IMR-90 (cell line): ENCODE measurements around the gene FOXL2NB. TPM values are rescaled to one million over a fixed set of nuclear protein-coding genes. Genes with fewer than 3 reads are reported as not detected.

ENCODE experiments used
- ATAC-seq: fragments of 200-7000 bp; cut with Tn5 transposase; 2 replicates; pipeline ENCODE4 v1.9.1; 2020; ENCODE audit warnings: low read depth, mild to moderate bottlenecking, moderate library complexity
- BruUV-seq: library from RNA; stranded (reverse); fragments of 400-500 nt; replicated peaks from 2 replicates; lab custom pipeline; 2021; lab: Mats Ljungman, UMichigan
- CTCF ChIA-PET: fragments of 300-600 bp; formaldehyde crosslinking; extraction: SDS; loops from one replicate; lab custom pipeline; 2021; ENCODE audit warnings: antibody characterized with exemption; lab: Yijun Ruan, JAX
- POLR2A ChIA-PET: fragments of 300-600 bp; sonication (Branson Sonifier 250); formaldehyde crosslinking; loops from one replicate; lab custom pipeline; 2022; ENCODE audit warnings: antibody characterized with exemption; ENCODE audit not compliant: unreplicated experiment; lab: Charles Lee
- DNase-seq: peaks from one replicate; pipeline ENCODE4 v3.0.0; 2013
- H2AFZ ChIP-seq: replicated peaks from 2 replicates; pipeline ENCODE3; 2013; ENCODE audit warnings: low read length, mild to moderate bottlenecking; ENCODE audit not compliant: poor library complexity
- H2AK5ac ChIP-seq: 2 replicates; pipeline ENCODE4 v1.6.1; 2013; ENCODE audit warnings: low read depth, low read length, inconsistent platforms
- H2AK9ac ChIP-seq: replicated peaks from 2 replicates; pipeline ENCODE3; 2013; ENCODE audit warnings: mild to moderate bottlenecking, low read depth, low read length, moderate library complexity; ENCODE audit not compliant: poor library complexity
- H2BK120ac ChIP-seq: 2 replicates; pipeline ENCODE4 v1.6.1; 2013; ENCODE audit warnings: low read depth, low read length, inconsistent platforms
- H2BK15ac ChIP-seq: 3 replicates; pipeline ENCODE4 v1.6.1; 2013; ENCODE audit warnings: low read depth, low read length, inconsistent platforms
- H2BK20ac ChIP-seq: 2 replicates; pipeline ENCODE4 v1.6.1; 2013; ENCODE audit warnings: low read depth, mild to moderate bottlenecking, inconsistent platforms, low read length, moderate library complexity
- H2BK5ac ChIP-seq: 2 replicates; pipeline ENCODE4 v1.6.1; 2013; ENCODE audit warnings: mild to moderate bottlenecking, low read depth, low read length, inconsistent platforms; ENCODE audit not compliant: poor library complexity, severe bottlenecking
- H3K14ac ChIP-seq: replicated peaks from 2 replicates; pipeline ENCODE4 v1.6.1; 2013; ENCODE audit warnings: low read depth, low read length, inconsistent platforms
- H3K18ac ChIP-seq: 2 replicates; pipeline ENCODE4 v1.6.1; 2013; ENCODE audit warnings: low read depth, low read length, control low read depth
- H3K23ac ChIP-seq: 2 replicates; pipeline ENCODE4 v1.6.1; 2013; ENCODE audit warnings: low read depth, low read length, inconsistent platforms
- H3K27ac ChIP-seq: 2 replicates; pipeline ENCODE4 v1.5.1; 2013; ENCODE audit warnings: mild to moderate bottlenecking, control low read depth, low read length; ENCODE audit not compliant: insufficient read depth
- H3K27me3 ChIP-seq: 2 replicates; pipeline ENCODE4 v1.6.1; 2013; ENCODE audit warnings: low read length; ENCODE audit not compliant: control insufficient read depth, insufficient read depth
- H3K36me3 ChIP-seq: 2 replicates; pipeline ENCODE4 v1.6.1; 2013; ENCODE audit warnings: low read length, mixed read lengths; ENCODE audit not compliant: control insufficient read depth, insufficient read depth
- H3K4ac ChIP-seq: 2 replicates; pipeline ENCODE4 v1.6.1; 2013; ENCODE audit warnings: low read depth, low read length, inconsistent platforms
- H3K4me1 ChIP-seq: 2 replicates; pipeline ENCODE4 v1.6.1; 2013; ENCODE audit warnings: low read length, mixed read lengths; ENCODE audit not compliant: control insufficient read depth, insufficient read depth
- H3K4me2 ChIP-seq: 2 replicates; pipeline ENCODE4 v1.6.1; 2013; ENCODE audit warnings: low read depth, mild to moderate bottlenecking, control low read depth, low read length, moderate library complexity
- H3K4me3 ChIP-seq: 2 replicates; pipeline ENCODE4 v1.5.1; 2013; ENCODE audit warnings: low read depth, mild to moderate bottlenecking, control low read depth, low read length, moderate library complexity; ENCODE audit not compliant: insufficient read depth
- H3K56ac ChIP-seq: 2 replicates; pipeline ENCODE4 v1.6.1; 2013; ENCODE audit warnings: low read length, inconsistent platforms; ENCODE audit not compliant: insufficient read depth; ENCODE audit errors: extremely low read depth
- H3K79me1 ChIP-seq, 2 experiments: 2 replicates each; pipeline ENCODE4 v1.6.1; 2013; ENCODE audit warnings: low read length in 2 of 2, inconsistent platforms in 1 of 2, low read depth in 1 of 2
- H3K9ac ChIP-seq: 2 replicates; pipeline ENCODE4 v1.6.1; 2013; ENCODE audit warnings: low read depth, low read length, control low read depth
- H3K9me1 ChIP-seq: 2 replicates; pipeline ENCODE4 v1.6.1; 2013; ENCODE audit warnings: low read length, inconsistent platforms; ENCODE audit not compliant: insufficient read depth
- H3K9me3 ChIP-seq: 2 replicates; pipeline ENCODE4 v1.6.1; 2013; ENCODE audit warnings: low read length; ENCODE audit not compliant: control insufficient read depth, insufficient read depth
- H4K20me1 ChIP-seq: 2 replicates; pipeline ENCODE4 v1.6.1; 2013; ENCODE audit warnings: low read length, inconsistent platforms; ENCODE audit not compliant: insufficient read depth
- H4K5ac ChIP-seq: 2 replicates; pipeline ENCODE4 v1.6.1; 2013; ENCODE audit warnings: mild to moderate bottlenecking, low read depth, low read length, control low read depth
- H4K8ac ChIP-seq, 2 experiments: 2 replicates each; pipeline ENCODE4 v1.6.1; 2013; ENCODE audit warnings: low read depth in 2 of 2, low read length in 2 of 2, control low read depth in 1 of 2, inconsistent platforms in 1 of 2
- H4K91ac ChIP-seq: 2 replicates; pipeline ENCODE4 v1.6.1; 2013; ENCODE audit warnings: low read depth, low read length, inconsistent platforms; ENCODE audit not compliant: insufficient read depth
- BHLHE40 ChIP-seq: fragments of 150-350 bp; IDR thresholded peaks from 2 replicates; pipeline ENCODE4 v1.6.1; 2016; ENCODE audit warnings: mild to moderate bottlenecking, low read depth, low read length
- CEBPB ChIP-seq: IDR thresholded peaks from 2 replicates; pipeline ENCODE4 v1.6.1; 2012; ENCODE audit warnings: low read depth, low read length, improper control_type of control experiment
- FOS ChIP-seq: fragments of 150-350 bp; IDR thresholded peaks from 2 replicates; pipeline ENCODE4 v1.6.1; 2016; ENCODE audit warnings: low read depth, low read length
- MAFK ChIP-seq: IDR thresholded peaks from 2 replicates; pipeline ENCODE4 v1.6.1; 2012; ENCODE audit warnings: low read depth, low read length, improper control_type of control experiment
- MXI1 ChIP-seq: IDR thresholded peaks from 2 replicates; pipeline ENCODE4 v1.6.1; 2012; ENCODE audit warnings: low read depth, mild to moderate bottlenecking, low read length, moderate library complexity, borderline replicate concordance
- RAD21 ChIP-seq: IDR thresholded peaks from 2 replicates; pipeline ENCODE4 v1.6.1; 2012; ENCODE audit warnings: low read length, improper control_type of control experiment
- RCOR1 ChIP-seq: IDR thresholded peaks from 2 replicates; pipeline ENCODE4 v1.6.1; 2012; ENCODE audit warnings: mild to moderate bottlenecking, low read length, improper control_type of control experiment; ENCODE audit not compliant: insufficient replicate concordance
- WGBS, 2 experiments: methylation state at CpG; one replicate each; pipeline versions ENCODE4 v1.1.5 to v1.1.7; 2013; ENCODE audit warnings: missing lambda C conversion rate in 2 of 2; ENCODE audit not compliant: insufficient read length in 1 of 2; ENCODE audit errors: extremely low coverage in 2 of 2; 5-methylcytosine and 5-hydroxymethylcytosine counted together
- dilution Hi-C: fragments of 300-500 bp; cut with HindIII; formaldehyde crosslinking; loops from one replicate; pipeline ENCODE4 v1.14.3; 2018; ENCODE audit warnings: low sequenced_read_pairs; ENCODE audit not compliant: unreplicated experiment
- in situ Hi-C: fragments of 300-500 bp; cut with MboI; formaldehyde crosslinking; loops from 3 replicates; pipeline ENCODE4 v1.14.3; 2019; ENCODE audit warnings: low sequenced_read_pairs, inconsistent platforms, mixed read lengths
- intact Hi-C: fragments of 100-400 bp; cut with micrococcal nuclease; formaldehyde crosslinking; loops from 2 replicates; pipeline ENCODE4 v1.10.0; 2022
- polyA plus RNA-seq, 3 experiments: library from polyadenylated mRNA; depleted of rRNA; stranded (reverse); fragments of >200 nt; gene quantifications; 2 replicates each; pipeline ENCODE4 v1.2.3, GENCODE V29; 2012; ENCODE audit warnings: low replicate concordance in 1 of 3
- total RNA-seq: library from RNA; depleted of rRNA; stranded (reverse); fragments of >200 nt; gene quantifications from 2 replicates; pipeline ENCODE4 v1.2.3, GENCODE V29; 2012
- TF ChIP-seq, protein P1 (sequence below): fragments of 150-350 bp; IDR thresholded peaks from 2 replicates; pipeline ENCODE4 v1.6.1; 2016; ENCODE audit warnings: low read depth, mild to moderate bottlenecking, low read length, moderate library complexity, borderline replicate concordance
- TF ChIP-seq, protein P2 (sequence below): conservative IDR thresholded peaks from 2 replicates; pipeline ENCODE4 v1.5.1; 2012; ENCODE audit warnings: mild to moderate bottlenecking, low read depth, low read length, improper control_type of control experiment

FOXL2NB gene
- total and polyA plus RNA-seq, 2 of the 4 experiments (the other 2 are of a cell fraction), result under 0.01 to 0.05 TPM

DNA sequence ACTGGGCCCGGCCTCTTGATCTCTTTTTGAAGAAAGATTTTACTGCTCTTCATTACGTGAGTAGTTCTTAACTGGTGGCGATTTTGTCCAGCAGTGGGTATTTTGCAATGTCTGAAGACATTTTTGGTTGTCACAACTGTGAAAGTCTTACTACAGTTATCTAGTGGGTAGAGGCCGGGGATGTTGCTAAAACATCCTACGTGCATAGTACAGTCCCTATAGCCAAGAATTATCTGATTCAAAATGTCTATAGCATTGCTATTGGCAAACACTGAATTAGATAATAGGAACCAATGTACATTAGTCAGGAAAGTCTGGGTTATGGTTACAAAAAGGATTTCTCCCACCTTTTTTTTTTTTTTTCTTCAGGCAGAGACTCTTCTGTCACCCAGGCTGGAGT, 38.2 kb upstream of the FOXL2NB start:
- no peak overlapping the region for H3K4me2 ChIP-seq
- H2AK5ac ChIP-seq, result no peak overlapping the region
- no peak overlapping the region for H2AK9ac ChIP-seq
- no peaks in the 10 kb centered on the region for H3K4me1 ChIP-seq
- no peaks in the 10 kb centered on the region for H3K79me1 ChIP-seq
- no peak overlapping the region for H2BK5ac ChIP-seq
- H3K23ac ChIP-seq, result no peak overlapping the region
- H3K9ac ChIP-seq, result no peak overlapping the region
- ChIA-PET POLR2A (no interaction called here), CTCF (no interaction called here)
- no peaks in the 10 kb centered on the region for H3K36me3 ChIP-seq
- no peak overlapping the region for H3K4ac ChIP-seq
- no peak for DNase-seq
- H3K56ac ChIP-seq, result no peak overlapping the region
- H3K9me3 ChIP-seq, result no peaks in the 10 kb centered on the region
- H3K9me1 ChIP-seq, result no peaks in the 10 kb centered on the region
- no CpG with 5 or more reads among the region's 5 CpGs for WGBS, 2 experiments
- no peak overlapping the region for H2BK15ac ChIP-seq
- no peak overlapping the region for H2BK20ac ChIP-seq
- H4K20me1 ChIP-seq, result no peaks in the 10 kb centered on the region
- H3K27me3 ChIP-seq, result no peaks in the 10 kb centered on the region; the same call in 1 of the 2 replicates
- dilution Hi-C loops, result no loop called here
- no peak overlapping the region for H3K4me3 ChIP-seq
- H4K91ac ChIP-seq, result no peak overlapping the region
- intact Hi-C loops, result no loop called here
- H4K5ac ChIP-seq, result no peak overlapping the region
- no peak for ATAC-seq
- H3K14ac ChIP-seq, result no peak overlapping the region
- H2BK120ac ChIP-seq, result no peak overlapping the region
- no peak overlapping the region for H3K27ac ChIP-seq
- no peak overlapping the region for H2AFZ ChIP-seq
- BruUV-seq, result no TSS peak
- no peak overlapping the region for H4K8ac ChIP-seq
- TF ChIP-seq MXI1, result no peak
- no peak for TF ChIP-seq FOS
- TF ChIP-seq, protein P1, sequence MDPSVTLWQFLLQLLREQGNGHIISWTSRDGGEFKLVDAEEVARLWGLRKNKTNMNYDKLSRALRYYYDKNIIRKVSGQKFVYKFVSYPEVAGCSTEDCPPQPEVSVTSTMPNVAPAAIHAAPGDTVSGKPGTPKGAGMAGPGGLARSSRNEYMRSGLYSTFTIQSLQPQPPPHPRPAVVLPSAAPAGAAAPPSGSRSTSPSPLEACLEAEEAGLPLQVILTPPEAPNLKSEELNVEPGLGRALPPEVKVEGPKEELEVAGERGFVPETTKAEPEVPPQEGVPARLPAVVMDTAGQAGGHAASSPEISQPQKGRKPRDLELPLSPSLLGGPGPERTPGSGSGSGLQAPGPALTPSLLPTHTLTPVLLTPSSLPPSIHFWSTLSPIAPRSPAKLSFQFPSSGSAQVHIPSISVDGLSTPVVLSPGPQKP, result no peak
- TF ChIP-seq RAD21, result no peak
- TF ChIP-seq, protein P2, sequence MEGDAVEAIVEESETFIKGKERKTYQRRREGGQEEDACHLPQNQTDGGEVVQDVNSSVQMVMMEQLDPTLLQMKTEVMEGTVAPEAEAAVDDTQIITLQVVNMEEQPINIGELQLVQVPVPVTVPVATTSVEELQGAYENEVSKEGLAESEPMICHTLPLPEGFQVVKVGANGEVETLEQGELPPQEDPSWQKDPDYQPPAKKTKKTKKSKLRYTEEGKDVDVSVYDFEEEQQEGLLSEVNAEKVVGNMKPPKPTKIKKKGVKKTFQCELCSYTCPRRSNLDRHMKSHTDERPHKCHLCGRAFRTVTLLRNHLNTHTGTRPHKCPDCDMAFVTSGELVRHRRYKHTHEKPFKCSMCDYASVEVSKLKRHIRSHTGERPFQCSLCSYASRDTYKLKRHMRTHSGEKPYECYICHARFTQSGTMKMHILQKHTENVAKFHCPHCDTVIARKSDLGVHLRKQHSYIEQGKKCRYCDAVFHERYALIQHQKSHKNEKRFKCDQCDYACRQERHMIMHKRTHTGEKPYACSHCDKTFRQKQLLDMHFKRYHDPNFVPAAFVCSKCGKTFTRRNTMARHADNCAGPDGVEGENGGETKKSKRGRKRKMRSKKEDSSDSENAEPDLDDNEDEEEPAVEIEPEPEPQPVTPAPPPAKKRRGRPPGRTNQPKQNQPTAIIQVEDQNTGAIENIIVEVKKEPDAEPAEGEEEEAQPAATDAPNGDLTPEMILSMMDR, result no peak
- TF ChIP-seq BHLHE40, result no peak
- no peak for TF ChIP-seq CEBPB
- no peak for TF ChIP-seq RCOR1
- no peak for TF ChIP-seq MAFK
- H3K18ac ChIP-seq, result no peak overlapping the region
- in situ Hi-C loops, result no loop called here
